HG03520 (cell line): ENCODE data around the gene PARD6G.

Source experiments
- ATAC-seq: cut with Tn5 transposase; IDR thresholded peaks from one replicate; pipeline ENCODE4 v1.9.1; 2021; ENCODE audit warnings: mild to moderate bottlenecking, moderate library complexity; ENCODE audit not compliant: unreplicated experiment

Gene PARD6G

GRCh38 chr18:80149667-80150066 is 97.6 kb downstream of the PARD6G start:
- no peak for ATAC-seq

DNA sequence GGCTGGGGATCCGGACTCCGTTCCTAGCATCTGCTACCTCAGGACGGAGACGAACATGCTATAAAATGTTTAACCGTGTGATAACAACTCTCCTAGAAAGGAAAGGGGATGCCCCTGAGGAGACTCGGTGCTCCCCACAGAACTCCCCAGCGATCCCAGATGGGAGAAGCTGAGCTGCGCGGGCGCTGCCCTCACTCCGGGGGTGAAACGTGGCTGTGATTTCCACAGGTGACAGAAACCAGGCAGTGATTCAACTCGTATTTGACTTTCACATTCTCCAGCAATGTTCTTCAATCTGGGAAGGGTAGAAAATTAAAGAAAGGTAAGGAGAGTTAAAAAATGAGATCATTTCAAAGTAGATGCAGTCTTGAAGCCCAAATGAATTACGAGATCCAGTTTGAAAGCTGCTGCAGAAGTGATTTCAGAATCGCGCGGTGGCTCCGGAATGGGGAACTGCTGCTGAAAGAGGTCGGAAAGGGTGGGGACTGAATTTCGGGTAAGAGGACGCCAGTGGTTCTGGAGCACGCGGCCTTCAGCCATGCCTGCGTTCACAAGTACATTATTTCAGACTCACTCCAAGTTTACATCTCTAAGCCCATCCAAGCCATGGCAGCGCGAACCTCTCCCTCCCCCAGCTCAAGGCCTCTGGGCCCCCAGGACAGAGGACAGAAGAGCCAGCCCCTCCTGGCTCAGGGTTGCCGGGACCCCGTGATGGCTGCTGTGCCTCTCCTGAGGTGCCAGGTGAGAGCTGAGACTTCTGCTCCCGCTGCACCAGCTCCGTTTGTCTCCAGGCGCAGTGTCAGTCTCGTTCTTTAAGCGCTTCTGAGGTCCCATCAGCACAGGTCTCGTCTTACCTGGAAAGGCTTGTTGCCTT is 98.8 kb downstream of the PARD6G start:
- ATAC-seq = no peak

- ATAC-seq = peak; percentile 92
Observed at GRCh38 chr18:80147418-80148325, 99.6 kb downstream of the PARD6G start.

GRCh38 chr18:80147037-80147417 is 100.3 kb downstream of the PARD6G start:
- ATAC-seq = peak; percentile 13

DNA sequence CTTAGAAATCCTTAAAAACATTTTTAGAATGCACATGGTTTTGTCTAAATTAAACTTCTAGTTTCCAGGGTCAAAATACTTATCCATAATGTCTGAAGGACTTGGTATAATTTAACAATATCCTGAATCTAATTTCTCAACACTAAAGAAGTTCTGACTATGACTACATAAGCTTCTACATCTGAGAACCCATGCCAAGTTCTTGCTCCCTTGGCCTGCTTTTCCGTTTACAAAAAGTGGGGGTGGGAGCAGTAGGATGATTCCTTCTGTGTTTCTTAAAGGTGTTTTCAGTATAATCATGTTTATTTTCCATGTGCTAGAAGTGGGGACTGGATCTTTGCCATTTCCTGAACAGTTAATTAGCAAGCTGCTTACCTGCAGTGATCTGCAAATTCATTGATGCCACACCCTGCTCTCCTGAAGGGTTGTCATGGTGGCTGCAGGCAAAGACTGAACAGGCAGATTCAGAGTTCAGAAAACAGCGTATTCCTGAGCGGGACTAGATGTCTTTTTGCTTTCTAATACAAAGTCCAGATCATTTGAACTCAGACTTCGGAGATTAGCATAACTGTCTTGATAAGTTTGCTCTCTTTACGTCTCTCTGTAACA is 102.0 kb downstream of the PARD6G start:
- ATAC-seq = no peak

DNA sequence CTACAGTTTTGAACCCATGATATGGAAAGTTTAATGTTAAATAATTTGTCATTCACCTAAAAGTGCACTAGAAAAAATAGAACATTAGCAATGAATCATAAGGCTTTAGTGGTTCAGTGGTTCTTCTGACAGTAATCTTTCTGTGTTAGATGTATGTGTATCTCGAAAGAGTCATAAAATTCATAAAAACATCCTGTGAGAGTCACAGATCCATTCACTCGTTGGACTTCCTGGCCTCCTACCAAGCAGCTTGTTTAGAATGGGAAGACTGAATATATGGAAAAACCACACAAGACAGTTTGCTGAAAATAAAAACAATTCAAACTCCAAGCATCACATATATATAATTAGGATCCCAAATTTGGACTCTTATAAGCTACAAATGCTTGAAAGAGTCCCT is 103.4 kb downstream of the PARD6G start:
- no peak for ATAC-seq

GRCh38 chr18:80140455-80140985 is 106.8 kb downstream of the PARD6G start:
- ATAC-seq = no peak

DNA sequence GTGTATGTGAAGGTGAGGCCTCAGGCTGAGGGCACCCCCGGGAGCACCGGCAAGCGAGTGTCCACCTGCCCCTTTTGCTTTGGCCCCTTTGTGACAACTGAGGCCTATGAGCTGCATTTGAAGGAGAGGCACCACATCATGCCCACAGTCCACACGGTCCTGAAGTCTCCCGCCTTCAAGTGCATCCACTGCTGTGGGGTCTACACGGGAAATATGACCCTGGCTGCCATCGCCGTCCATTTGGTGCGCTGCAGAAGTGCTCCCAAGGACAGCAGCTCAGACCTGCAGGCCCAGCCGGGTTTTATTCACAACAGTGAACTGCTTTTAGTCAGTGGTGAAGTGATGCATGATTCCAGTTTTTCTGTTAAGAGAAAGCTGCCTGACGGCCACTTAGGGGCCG is 109.3 kb downstream of the PARD6G start:
- no peak for ATAC-seq

DNA sequence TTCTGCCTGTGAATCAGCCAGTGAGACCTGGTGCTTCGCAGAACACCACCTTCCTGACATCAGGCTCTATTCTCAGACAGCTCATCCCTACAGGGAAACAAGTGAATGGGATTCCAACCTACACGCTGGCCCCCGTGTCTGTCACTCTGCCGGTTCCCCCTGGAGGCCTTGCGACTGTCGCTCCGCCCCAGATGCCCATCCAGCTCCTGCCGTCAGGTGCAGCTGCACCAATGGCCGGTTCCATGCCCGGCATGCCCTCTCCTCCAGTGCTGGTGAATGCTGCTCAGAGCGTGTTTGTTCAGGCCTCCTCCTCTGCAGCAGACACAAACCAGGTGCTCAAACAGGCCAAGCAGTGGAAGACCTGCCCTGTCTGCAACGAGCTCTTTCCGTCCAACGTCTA is 110.2 kb downstream of the PARD6G start:
- no peak for ATAC-seq

- ATAC-seq = no peak
Observed at GRCh38 chr18:80136679-80137078, 110.6 kb downstream of the PARD6G start.

GRCh38 chr18:80135136-80135535 is 112.2 kb downstream of the PARD6G start:
- no peak for ATAC-seq

- ATAC-seq = no peak
Observed at GRCh38 chr18:80133124-80133523, 114.2 kb downstream of the PARD6G start.

DNA sequence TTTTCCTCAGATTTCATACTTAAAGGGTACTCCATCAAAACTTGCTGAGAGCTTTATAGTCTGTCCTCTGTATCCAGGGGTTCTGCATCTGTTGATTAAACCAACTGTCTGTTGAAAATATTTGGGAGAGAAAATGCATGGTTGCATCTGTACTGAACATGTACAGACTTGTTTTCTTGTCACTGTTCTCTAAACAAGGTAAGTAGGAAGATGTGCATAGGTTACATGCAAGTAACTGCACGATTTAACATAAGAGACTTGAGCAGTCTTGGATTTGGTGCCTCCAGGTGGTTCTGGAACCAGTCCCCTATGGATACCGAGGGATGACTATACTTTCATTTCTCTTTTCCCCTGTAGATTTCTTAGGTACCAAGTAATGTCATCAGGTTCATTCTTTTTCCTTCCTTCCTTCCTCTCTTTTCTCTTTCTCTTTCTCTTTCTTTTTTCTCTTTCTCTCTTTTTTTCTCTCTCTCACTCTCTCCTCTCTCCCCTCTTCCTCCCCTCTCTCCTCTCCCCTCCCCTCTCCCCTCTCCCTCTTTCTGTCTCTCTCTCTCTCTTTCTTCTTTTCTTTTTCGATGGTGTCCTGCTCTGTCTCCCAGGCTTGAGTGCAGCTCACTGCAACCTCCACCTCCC is 115.0 kb downstream of the PARD6G start:
- no peak for ATAC-seq

DNA sequence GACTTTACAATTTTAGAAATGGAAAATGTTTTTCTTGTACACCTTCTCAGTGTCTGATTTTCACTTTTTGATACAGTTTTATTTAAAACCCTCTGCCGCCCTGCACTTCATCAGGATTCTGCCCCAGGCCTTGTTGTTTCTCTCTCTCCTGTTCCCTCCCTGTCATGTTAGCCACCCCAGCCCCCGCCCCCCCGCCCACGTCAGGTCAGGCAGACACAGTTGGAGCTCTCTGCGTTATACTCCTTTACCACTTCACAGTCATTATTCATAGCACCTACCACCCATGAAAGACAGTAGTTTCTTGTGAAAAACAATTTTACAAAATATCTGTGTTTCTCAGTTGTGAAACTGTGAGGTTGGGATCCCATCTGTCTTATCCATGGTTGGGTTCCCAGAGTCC is 116.8 kb downstream of the PARD6G start:
- ATAC-seq = no peak

- ATAC-seq = no peak
Observed at GRCh38 chr18:80129672-80130367, 117.5 kb downstream of the PARD6G start.

DNA sequence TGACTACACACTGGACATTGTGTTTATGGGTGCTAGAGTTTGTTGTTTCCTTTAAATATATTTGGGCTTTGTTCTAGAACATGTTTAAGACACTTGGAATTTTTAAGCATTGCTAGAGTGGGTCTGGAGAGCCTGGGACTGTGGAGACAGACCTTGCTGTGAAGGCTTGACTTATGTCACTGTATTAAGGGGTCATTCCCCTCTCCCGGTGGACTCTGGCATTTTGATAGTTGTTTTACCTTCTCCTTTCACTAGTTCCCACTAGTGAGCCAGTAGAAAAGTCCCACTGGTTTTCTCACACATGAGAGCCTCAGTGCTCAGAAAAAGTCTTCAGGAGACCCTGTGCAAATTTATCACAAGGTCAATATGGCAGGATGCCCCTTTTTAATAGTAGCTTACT is 119.7 kb downstream of the PARD6G start:
- ATAC-seq = no peak

DNA sequence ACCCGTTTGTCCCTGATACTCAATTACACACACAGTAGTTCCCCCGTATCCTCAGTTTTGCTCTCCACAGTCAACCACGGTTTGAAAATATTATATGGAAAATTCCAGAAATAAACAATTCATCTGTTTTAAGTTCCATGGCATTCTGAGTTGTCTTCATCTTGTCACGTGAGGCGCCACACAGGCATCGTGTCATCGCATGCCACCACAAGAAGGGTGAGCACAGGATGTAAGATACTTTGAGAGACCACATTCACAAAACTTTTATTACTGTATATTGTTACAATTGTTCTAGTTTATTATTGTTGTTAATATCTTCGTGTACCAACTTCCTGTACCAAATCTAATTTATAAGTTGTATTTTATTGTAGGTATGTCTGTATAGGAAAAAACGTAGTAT is 120.5 kb downstream of the PARD6G start:
- no peak for ATAC-seq

- no peak for ATAC-seq
Observed at GRCh38 chr18:80124131-80124530, 123.2 kb downstream of the PARD6G start.

- ATAC-seq = no peak
Observed at GRCh38 chr18:80120932-80121331, 126.4 kb downstream of the PARD6G start.

DNA sequence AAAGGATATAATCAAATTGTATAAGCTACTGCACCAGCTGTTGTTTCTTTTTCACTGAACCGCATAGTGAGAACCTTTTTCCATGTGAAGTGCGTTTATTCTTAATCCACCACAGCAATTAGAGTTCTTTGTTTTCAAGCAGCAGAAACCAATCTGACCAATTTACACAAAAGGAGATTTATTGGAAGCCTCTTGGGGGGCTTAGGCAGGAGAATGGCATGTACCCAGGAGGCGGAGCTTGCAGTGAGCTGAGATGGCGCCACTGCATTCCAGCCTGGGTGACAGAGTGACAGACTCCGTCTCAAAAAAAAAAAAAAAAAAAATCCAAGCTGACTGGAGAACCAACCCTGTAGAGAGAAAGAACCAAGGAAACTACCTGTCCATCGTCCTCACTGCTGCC is 128.2 kb downstream of the PARD6G start:
- no peak for ATAC-seq
